ENCODE measurements around the gene GLOD4.
A peak's percentile ranks its signal among the peaks of the same experiment; 100 is the strongest.
"Not testable (repeated sequence)": the region's sequence is repeated elsewhere in the genome, so short reads cannot be mapped to it uniquely, and the experiment has no call there.

The GLOD4 gene

DNA sequence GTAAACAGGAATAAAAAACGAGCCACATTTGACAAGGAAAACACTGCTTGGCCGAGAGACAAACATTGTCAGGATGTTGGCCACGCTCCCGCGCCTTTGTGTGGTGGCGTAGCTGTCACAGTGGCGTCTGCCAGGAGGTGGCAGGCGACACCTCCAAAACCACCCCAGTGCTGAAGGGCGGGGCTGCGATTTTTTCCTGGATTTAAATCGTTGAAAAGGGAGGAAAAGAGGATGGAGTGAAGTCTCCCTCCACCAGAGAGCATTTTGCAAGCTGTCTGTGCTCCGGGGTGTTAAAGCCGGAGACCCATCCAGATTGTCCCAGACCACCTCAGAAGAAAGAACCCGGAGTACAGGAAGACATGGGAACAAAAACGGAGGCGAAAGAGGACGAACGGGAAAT lies 12.8 kb upstream of the GLOD4 start:
- peak; percentile 37 to 64 for DNase-seq
- Histone ChIP-seq H3K4me3 (ENCODE audit: low read depth, low read length) (no peak overlapping the region), H3K4me2 (ENCODE audit: low read length) (no peak overlapping the region), H2AK5ac (ENCODE audit: low read length) (no peak overlapping the region), H4K8ac (ENCODE audit: low read depth, low read length) (no peak overlapping the region), H3K27ac (ENCODE audit: low read depth, low read length) (no peak overlapping the region), H3K18ac (ENCODE audit: low read length) (no peak overlapping the region), H2BK5ac (ENCODE audit: low read depth, low read length, poor library complexity) (no peak overlapping the region), H4K91ac (ENCODE audit: low read depth, low read length) (no peak overlapping the region), H3K79me2 (ENCODE audit: control insufficient read depth, insufficient read depth, low read length, poor library complexity) (no peaks in the 10 kb centered on the region), H3K9ac (ENCODE audit: low read length) (no peak overlapping the region), H4K12ac (ENCODE audit: low read depth, low read length) (no peak overlapping the region), H3K4me1 (ENCODE audit: control insufficient read depth in 1 of 2, insufficient read depth in 2 of 2, low read length in 2 of 2) (peaks cover 2 to 4% of the 10 kb centered on the region in 2 experiments), H3K79me1 (ENCODE audit: low read length) (no peaks in the 10 kb centered on the region), H3K27me3 (ENCODE audit: insufficient read depth, low read length) (no peaks in the 10 kb centered on the region), H3K9me3 (ENCODE audit: insufficient read depth, low read depth, low read length) (no peaks in the 10 kb centered on the region), H2BK120ac (ENCODE audit: insufficient read depth, low read length, poor library complexity) (no peak overlapping the region), H3K14ac (ENCODE audit: low read length) (no peak overlapping the region), H3K36me3 (ENCODE audit: control insufficient read depth in 1 of 2, insufficient read depth in 2 of 2, low read length in 2 of 2) (peaks cover 33 to 44% of the 10 kb centered on the region in 2 experiments), H2AFZ (ENCODE audit: insufficient read depth, low read length, poor library complexity) (no peak overlapping the region), H3K23ac (ENCODE audit: low read length) (no peak overlapping the region), H3K4ac (ENCODE audit: low read depth, low read length) (no peak overlapping the region), H2BK12ac (ENCODE audit: low read length) (no peak overlapping the region)
- no CpG with 5 or more reads among the region's 18 CpGs for WGBS (ENCODE audit: extremely low coverage, insufficient coverage, insufficient read length)

DNA sequence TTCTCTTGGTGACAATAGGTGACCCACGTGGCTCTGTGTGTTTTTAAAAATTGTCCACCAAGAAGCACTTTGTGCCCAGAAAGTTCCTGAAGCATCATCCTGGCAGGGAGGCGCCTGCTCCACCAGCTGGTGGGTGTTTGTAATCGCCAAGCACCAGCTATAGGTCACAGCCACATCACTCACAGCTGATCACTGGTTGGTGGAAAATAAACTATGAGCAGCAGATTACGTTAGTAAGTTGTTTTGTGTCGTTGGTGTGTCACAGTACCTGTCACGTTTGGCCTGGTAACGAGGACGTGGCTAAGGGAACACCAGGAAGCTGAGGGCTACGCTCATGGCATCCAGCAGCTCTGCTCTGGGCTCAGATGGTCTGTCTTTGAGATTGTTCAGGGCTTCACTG lies 10.2 kb upstream of the GLOD4 start:
- no CpG with 5 or more reads among the region's 9 CpGs for WGBS (ENCODE audit: extremely low coverage, insufficient coverage, insufficient read length)
- Histone ChIP-seq H3K9ac (ENCODE audit: low read length) (no peak overlapping the region), H4K12ac (ENCODE audit: low read depth, low read length) (no peak overlapping the region)

DNA sequence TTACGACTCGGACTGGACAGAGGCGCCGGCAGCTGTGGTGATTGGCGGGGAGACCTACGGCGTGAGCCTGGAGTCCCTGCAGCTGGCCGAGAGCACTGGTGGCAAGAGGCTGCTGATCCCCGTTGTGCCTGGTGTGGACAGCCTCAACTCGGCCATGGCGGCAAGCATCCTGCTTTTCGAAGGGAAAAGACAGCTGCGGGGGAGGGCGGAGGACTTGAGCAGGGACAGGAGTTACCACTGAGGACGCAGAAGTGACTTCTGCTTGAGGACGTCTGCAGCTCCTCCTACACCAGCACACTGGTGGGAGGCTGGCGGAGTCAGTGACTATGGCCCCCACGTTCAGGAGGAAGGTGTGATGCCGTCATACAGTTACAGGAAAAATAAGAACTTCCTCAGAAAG lies 9.7 kb upstream of the GLOD4 start:
- H4K8ac ChIP-seq (ENCODE audit: low read depth, low read length) = no peak overlapping the region
- no peak overlapping the region for H2AFZ ChIP-seq (ENCODE audit: insufficient read depth, low read length, poor library complexity)
- H3K27ac ChIP-seq (ENCODE audit: low read depth, low read length) = no peak overlapping the region
- H3K4me1 ChIP-seq (ENCODE audit: control insufficient read depth in 1 of 2, insufficient read depth in 2 of 2, low read length in 2 of 2) = peaks cover 2 to 4% of the 10 kb centered on the region in 2 experiments
- H3K4ac ChIP-seq (ENCODE audit: low read depth, low read length) = no peak overlapping the region
- no peak overlapping the region for H2AK5ac ChIP-seq (ENCODE audit: low read length)
- no peaks in the 10 kb centered on the region for H3K79me2 ChIP-seq (ENCODE audit: control insufficient read depth, insufficient read depth, low read length, poor library complexity)
- no peak overlapping the region for H3K23ac ChIP-seq (ENCODE audit: low read length)
- H4K91ac ChIP-seq (ENCODE audit: low read depth, low read length) = no peak overlapping the region
- H3K4me3 ChIP-seq (ENCODE audit: low read depth, low read length) = no peak overlapping the region
- H2BK5ac ChIP-seq (ENCODE audit: low read depth, low read length, poor library complexity) = no peak overlapping the region
- H2BK12ac ChIP-seq (ENCODE audit: low read length) = no peak overlapping the region
- peaks cover 2% of the 10 kb centered on the region for H3K9me3 ChIP-seq (ENCODE audit: insufficient read depth, low read depth, low read length)
- H3K4me2 ChIP-seq (ENCODE audit: low read length) = no peak overlapping the region
- no peak for DNase-seq
- no CpG with 5 or more reads among the region's 19 CpGs for WGBS (ENCODE audit: extremely low coverage, insufficient coverage, insufficient read length)
- H3K14ac ChIP-seq (ENCODE audit: low read length) = no peak overlapping the region
- no peaks in the 10 kb centered on the region for H3K27me3 ChIP-seq (ENCODE audit: insufficient read depth, low read length)
- no peak overlapping the region for H2BK120ac ChIP-seq (ENCODE audit: insufficient read depth, low read length, poor library complexity)
- no peak overlapping the region for H3K9ac ChIP-seq (ENCODE audit: low read length)
- H4K12ac ChIP-seq (ENCODE audit: low read depth, low read length) = no peak overlapping the region
- peaks cover 22 to 41% of the 10 kb centered on the region in 2 experiments for H3K36me3 ChIP-seq (ENCODE audit: control insufficient read depth in 1 of 2, insufficient read depth in 2 of 2, low read length in 2 of 2)
- H3K79me1 ChIP-seq (ENCODE audit: low read length) = no peaks in the 10 kb centered on the region
- H3K18ac ChIP-seq (ENCODE audit: low read length) = no peak overlapping the region

More for the DNA sequence above, 10.2 kb upstream of the GLOD4 start:
- Histone ChIP-seq H3K4me2 (ENCODE audit: low read length) (no peak overlapping the region), H3K79me1 (ENCODE audit: low read length) (no peaks in the 10 kb centered on the region), H3K4ac (ENCODE audit: low read depth, low read length) (no peak overlapping the region), H2BK120ac (ENCODE audit: insufficient read depth, low read length, poor library complexity) (no peak overlapping the region), H3K23ac (ENCODE audit: low read length) (no peak overlapping the region), H4K91ac (ENCODE audit: low read depth, low read length) (no peak overlapping the region), H2BK12ac (ENCODE audit: low read length) (no peak overlapping the region), H3K27ac (ENCODE audit: low read depth, low read length) (no peak overlapping the region), H3K4me1 (ENCODE audit: control insufficient read depth in 1 of 2, insufficient read depth in 2 of 2, low read length in 2 of 2) (peaks cover 2 to 4% of the 10 kb centered on the region in 2 experiments), H2AFZ (ENCODE audit: insufficient read depth, low read length, poor library complexity) (no peak overlapping the region), H2AK5ac (ENCODE audit: low read length) (no peak overlapping the region), H3K79me2 (ENCODE audit: control insufficient read depth, insufficient read depth, low read length, poor library complexity) (no peaks in the 10 kb centered on the region), H3K14ac (ENCODE audit: low read length) (no peak overlapping the region), H3K36me3 (ENCODE audit: control insufficient read depth in 1 of 2, insufficient read depth in 2 of 2, low read length in 2 of 2) (peaks cover 27 to 45% of the 10 kb centered on the region in 2 experiments), H2BK5ac (ENCODE audit: low read depth, low read length, poor library complexity) (no peak overlapping the region), H3K18ac (ENCODE audit: low read length) (no peak overlapping the region), H4K8ac (ENCODE audit: low read depth, low read length) (no peak overlapping the region), H3K27me3 (ENCODE audit: insufficient read depth, low read length) (no peaks in the 10 kb centered on the region), H3K9me3 (ENCODE audit: insufficient read depth, low read depth, low read length) (peaks cover 2% of the 10 kb centered on the region), H3K4me3 (ENCODE audit: low read depth, low read length) (no peak overlapping the region)
- DNase-seq = no peak

DNA sequence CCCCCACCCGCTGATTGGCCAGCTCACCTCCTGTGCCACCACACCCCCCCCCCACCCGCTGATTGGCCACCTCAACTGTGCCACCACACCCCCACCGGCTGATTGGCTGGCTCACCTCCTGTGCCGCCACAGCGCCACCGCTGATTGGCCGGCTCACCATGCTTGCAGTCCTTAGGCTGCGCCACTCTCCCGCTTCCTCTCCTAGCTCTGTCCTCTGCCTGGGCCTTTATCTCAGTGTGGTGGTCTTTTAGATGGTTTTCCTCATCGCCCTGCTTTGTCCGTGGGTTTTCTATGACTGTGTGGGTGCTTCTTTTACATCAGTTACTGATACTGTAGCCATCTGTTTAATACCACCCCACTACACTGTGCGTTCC lies 8.8 kb upstream of the GLOD4 start:
- H3K27ac ChIP-seq (ENCODE audit: low read depth, low read length); H2AK5ac ChIP-seq (ENCODE audit: low read length); H3K23ac ChIP-seq (ENCODE audit: low read length); H3K79me1 ChIP-seq (ENCODE audit: low read length); H4K8ac ChIP-seq (ENCODE audit: low read depth, low read length); H3K4me1 ChIP-seq (ENCODE audit: control insufficient read depth in 1 of 2, insufficient read depth in 2 of 2, low read length in 2 of 2); H3K79me2 ChIP-seq (ENCODE audit: control insufficient read depth, insufficient read depth, low read length, poor library complexity); H2BK120ac ChIP-seq (ENCODE audit: insufficient read depth, low read length, poor library complexity); DNase-seq; H3K9me3 ChIP-seq (ENCODE audit: insufficient read depth, low read depth, low read length); H3K9ac ChIP-seq (ENCODE audit: low read length); H3K27me3 ChIP-seq (ENCODE audit: insufficient read depth, low read length); H3K4ac ChIP-seq (ENCODE audit: low read depth, low read length); H2BK5ac ChIP-seq (ENCODE audit: low read depth, low read length, poor library complexity); H3K18ac ChIP-seq (ENCODE audit: low read length); H4K91ac ChIP-seq (ENCODE audit: low read depth, low read length); H4K12ac ChIP-seq (ENCODE audit: low read depth, low read length); H3K4me3 ChIP-seq (ENCODE audit: low read depth, low read length); H3K14ac ChIP-seq (ENCODE audit: low read length); H2BK12ac ChIP-seq (ENCODE audit: low read length); H2AFZ ChIP-seq (ENCODE audit: insufficient read depth, low read length, poor library complexity); H3K4me2 ChIP-seq (ENCODE audit: low read length): not testable (repeated sequence)
- no CpG with 5 or more reads among the region's 12 CpGs for WGBS (ENCODE audit: extremely low coverage, insufficient coverage, insufficient read length)
- peaks cover 14 to 34% of the 10 kb centered on the region in 2 experiments for H3K36me3 ChIP-seq (ENCODE audit: control insufficient read depth in 1 of 2, insufficient read depth in 2 of 2, low read length in 2 of 2)
